Nephron (organoid): ENCODE data around the gene AFTPH.

Experiments used
- H3K27ac Mint-ChIP-seq, 3 experiments: 2 replicates each; pipeline ENCODE4 v1.8.0; 2020; ENCODE audit warnings: mixed read lengths in 3 of 3, mild to moderate bottlenecking in 2 of 3, moderate library complexity in 1 of 3
- H3K27me3 Mint-ChIP-seq: 2 replicates; pipeline ENCODE4 v1.8.0; 2021; ENCODE audit warnings: low read depth, mild to moderate bottlenecking, moderate library complexity, mixed read lengths
- H3K36me3 Mint-ChIP-seq: 2 replicates; pipeline ENCODE4 v1.8.0; 2020; ENCODE audit warnings: low read depth, mixed read lengths
- H3K4me1 Mint-ChIP-seq: 2 replicates; pipeline ENCODE4 v1.8.0; 2020; ENCODE audit warnings: mixed read lengths
- H3K4me3 Mint-ChIP-seq, 3 experiments: 2 replicates each; pipeline ENCODE4 v1.8.0; 2020; ENCODE audit warnings: mild to moderate bottlenecking in 3 of 3, mixed read lengths in 3 of 3, moderate library complexity in 2 of 3
- H3K9me3 Mint-ChIP-seq: 2 replicates; pipeline ENCODE4 v1.8.0; 2020; ENCODE audit warnings: mixed read lengths
- TF ChIP-seq, protein P1 (sequence below), 3 experiments: fragments of 200-600 bp; sonication (generic); IDR thresholded peaks; one replicate each; pipeline ENCODE4 v1.5.0; 2021; ENCODE audit warnings: antibody characterized with exemption in 3 of 3; ENCODE audit not compliant: unreplicated experiment in 3 of 3

Gene AFTPH

DNA sequence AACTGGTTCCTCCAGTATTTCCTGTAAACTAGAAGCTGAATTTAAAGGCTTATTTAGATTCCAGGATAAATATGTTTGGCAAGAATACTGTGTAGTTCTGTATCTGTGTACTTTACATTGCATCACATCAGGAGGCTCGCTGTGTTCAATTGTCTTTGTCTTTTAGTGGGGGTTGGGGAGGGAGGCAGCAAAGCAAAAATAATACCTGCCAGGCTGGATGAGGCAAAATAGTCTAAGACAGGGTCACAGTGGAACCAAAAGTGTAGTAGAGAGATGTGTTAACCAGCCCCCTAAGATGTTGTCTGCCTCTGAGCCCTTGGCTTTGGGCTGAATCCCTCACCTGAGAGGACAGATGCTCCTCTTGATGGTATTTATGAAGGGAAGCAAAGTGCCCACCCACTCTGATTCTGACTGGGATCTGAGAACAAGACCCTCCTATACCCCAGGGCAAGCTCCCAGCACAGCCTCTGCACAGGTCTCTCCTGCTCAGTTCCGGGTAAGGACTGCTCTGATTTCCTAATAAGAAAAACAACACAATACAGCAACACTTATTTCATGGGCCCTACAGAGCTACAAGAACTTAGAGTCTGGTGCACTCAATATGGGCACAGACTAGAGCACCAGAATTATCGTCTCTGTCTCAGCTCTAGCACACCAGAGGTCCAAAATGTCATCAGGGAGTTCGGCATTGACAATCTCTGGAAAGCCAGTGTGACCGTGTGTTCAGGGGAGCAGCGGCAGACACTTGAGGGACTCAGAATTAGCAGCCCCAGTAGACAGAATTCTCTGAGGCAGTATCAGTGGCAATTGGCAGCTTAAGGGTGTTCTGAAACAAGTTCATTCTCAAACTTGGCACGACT, 7.2 kb upstream of the AFTPH start:
- Mint-ChIP-seq H3K4me3 (no peak overlapping the region), H3K9me3 (peaks cover 5% of the 10 kb centered on the region), H3K4me1 (no peaks in the 10 kb centered on the region), H3K27ac (no peak overlapping the region), H3K27me3 (peaks cover 19% of the 10 kb centered on the region), H3K36me3 (no peaks in the 10 kb centered on the region)
- TF ChIP-seq, protein P1, sequence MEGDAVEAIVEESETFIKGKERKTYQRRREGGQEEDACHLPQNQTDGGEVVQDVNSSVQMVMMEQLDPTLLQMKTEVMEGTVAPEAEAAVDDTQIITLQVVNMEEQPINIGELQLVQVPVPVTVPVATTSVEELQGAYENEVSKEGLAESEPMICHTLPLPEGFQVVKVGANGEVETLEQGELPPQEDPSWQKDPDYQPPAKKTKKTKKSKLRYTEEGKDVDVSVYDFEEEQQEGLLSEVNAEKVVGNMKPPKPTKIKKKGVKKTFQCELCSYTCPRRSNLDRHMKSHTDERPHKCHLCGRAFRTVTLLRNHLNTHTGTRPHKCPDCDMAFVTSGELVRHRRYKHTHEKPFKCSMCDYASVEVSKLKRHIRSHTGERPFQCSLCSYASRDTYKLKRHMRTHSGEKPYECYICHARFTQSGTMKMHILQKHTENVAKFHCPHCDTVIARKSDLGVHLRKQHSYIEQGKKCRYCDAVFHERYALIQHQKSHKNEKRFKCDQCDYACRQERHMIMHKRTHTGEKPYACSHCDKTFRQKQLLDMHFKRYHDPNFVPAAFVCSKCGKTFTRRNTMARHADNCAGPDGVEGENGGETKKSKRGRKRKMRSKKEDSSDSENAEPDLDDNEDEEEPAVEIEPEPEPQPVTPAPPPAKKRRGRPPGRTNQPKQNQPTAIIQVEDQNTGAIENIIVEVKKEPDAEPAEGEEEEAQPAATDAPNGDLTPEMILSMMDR (IDR thresholded peaks at IDR 0.05; ENCODE audit: unreplicated experiment in 3 of 3): no peak

DNA sequence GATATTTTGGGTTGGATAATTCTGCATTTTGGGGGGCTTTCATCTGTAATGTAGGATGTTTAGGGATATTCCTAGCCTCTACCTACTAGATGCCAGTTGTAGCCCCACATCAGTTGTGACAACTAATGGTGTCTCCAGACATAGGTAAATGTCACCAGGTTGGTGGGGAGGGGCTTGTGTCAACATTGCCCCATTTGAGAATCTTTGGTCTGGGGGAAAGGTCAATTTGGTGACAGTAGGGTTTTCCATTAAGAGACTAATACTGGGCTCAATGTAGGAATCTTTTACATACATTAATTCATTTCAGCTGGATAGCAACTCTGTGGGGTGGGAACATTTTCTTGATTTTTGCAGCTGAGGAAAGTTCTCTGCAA, 6.6 kb upstream of the AFTPH start:
- Mint-ChIP-seq H3K4me3 (no peak overlapping the region), H3K36me3 (no peaks in the 10 kb centered on the region), H3K27ac (no peak overlapping the region), H3K27me3 (peaks cover 19% of the 10 kb centered on the region), H3K9me3 (peaks cover 5% of the 10 kb centered on the region), H3K4me1 (no peaks in the 10 kb centered on the region)
- TF ChIP-seq, protein P1 (IDR thresholded peaks at IDR 0.05; ENCODE audit: unreplicated experiment in 3 of 3): no peak

DNA sequence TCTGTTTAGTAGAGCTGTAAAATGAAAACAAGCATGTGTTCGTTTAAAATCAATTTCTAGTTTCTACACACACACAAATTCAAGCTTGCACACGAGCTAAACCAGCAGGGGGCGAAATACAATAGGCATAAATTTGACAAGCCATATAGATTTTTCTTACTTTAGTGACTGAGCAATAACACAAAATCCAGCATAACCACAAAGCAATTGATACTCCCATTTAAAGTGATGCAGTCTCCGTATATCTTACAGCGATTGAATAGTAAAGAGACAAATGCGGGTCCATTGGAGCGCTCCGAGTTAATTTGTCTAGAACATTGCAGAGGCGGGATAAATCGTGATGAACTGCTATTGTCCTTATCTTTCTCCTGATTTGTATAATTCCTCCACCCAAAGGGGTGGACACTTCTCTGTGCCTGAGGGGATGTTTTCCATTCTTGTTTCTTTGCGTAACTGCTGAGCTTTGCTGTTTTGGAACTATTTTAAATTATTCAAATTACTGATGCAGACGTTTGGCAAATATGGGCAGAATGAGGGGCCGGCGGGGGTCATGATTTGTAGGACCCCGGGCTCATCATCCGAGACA, 1.2 kb upstream of the AFTPH start:
- Mint-ChIP-seq H3K9me3 (no peaks in the 10 kb centered on the region), H3K27me3 (peaks cover 4% of the 10 kb centered on the region), H3K4me3 (peak overlapping the region; percentile 97 to 99 (median 98)), H3K4me1 (peaks cover 12% of the 10 kb centered on the region), H3K36me3 (no peaks in the 10 kb centered on the region), H3K27ac (peak overlapping the region; percentile 71 to 90 (median 85))
- TF ChIP-seq, protein P1 (IDR thresholded peaks at IDR 0.05; ENCODE audit: unreplicated experiment in 3 of 3): peak; percentile 74 to 93 (median 78)

DNA sequence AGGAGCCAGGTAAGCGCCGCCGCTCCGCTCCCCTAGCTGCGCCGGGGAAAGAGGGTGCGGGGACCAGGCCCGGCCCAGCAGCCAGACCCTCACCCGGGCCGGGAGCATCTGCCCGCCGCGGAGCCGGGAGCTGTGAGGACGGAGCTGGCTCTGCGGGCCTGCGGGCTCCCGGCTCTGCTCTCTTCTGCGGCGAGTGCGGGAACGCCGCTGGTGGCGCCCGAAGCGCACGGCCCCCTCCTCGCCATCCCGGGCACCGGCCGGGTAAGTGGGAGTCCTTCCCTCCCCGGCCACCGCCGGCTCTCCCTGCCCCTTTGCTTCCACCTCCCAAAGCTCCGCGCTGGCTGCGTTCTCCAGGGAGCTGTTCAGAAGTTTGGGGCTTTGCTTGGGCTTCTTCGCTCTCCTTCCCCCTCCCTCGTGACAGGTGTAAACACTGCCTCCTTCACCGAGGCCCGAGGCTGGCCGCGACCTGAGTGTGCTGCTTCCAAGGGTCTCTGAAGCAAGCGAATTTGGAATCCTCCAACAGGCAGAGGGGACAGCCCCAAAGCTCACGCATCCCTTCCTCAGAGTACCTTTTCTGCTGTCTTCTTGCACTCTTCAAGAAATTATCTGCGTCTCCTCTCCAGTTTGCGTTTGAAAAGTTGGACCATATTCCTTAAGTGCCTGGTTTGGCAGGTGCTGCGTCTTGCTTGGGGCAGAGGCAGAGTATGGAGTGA, 632 bp downstream of the AFTPH start:
- TF ChIP-seq, protein P1 (IDR thresholded peaks at IDR 0.05; ENCODE audit: unreplicated experiment in 3 of 3): no peak
- no peaks in the 10 kb centered on the region for H3K36me3 Mint-ChIP-seq
- peak overlapping the region; percentile 98 to 99 (median 99) for H3K4me3 Mint-ChIP-seq

DNA sequence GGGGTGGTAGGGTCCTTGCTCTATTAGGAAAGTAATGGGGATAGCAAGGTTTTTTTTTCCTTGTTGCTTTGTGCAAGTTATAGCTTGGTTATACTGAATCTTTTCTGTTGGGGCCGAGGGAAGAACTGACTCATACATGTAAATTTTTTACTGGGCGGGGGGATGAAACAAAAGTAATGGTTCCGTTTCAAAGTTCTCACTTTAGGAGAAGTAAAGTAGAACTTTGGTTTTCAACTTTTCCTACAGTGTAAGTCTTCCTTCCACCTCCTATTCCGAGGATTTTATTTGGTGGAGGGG, 1.1 kb downstream of the AFTPH start:
- H3K27me3 Mint-ChIP-seq: no peaks in the 10 kb centered on the region
- H3K9me3 Mint-ChIP-seq: no peaks in the 10 kb centered on the region
- H3K36me3 Mint-ChIP-seq: no peaks in the 10 kb centered on the region
- TF ChIP-seq, protein P1 (IDR thresholded peaks at IDR 0.05; ENCODE audit: unreplicated experiment in 3 of 3): no peak
- H3K27ac Mint-ChIP-seq: peak overlapping the region; percentile 71 to 94 (median 91)
- peak overlapping the region; percentile 96 to 99 (median 99) for H3K4me3 Mint-ChIP-seq
- peaks cover 12% of the 10 kb centered on the region for H3K4me1 Mint-ChIP-seq

More for the DNA sequence above, 632 bp downstream of the AFTPH start:
- Mint-ChIP-seq H3K4me1 (peaks cover 12% of the 10 kb centered on the region), H3K9me3 (no peaks in the 10 kb centered on the region), H3K27ac (peak overlapping the region; percentile 71 to 97 (median 94)), H3K27me3 (no peaks in the 10 kb centered on the region)
